ENCODE results near the gene SLC16A1. TPM values are rescaled to one million over a fixed set of nuclear protein-coding genes. Genes with fewer than 3 reads are reported as not detected.
"Not testable (repeated sequence)": the region's sequence is repeated elsewhere in the genome, so short reads cannot be mapped to it uniquely, and the experiment has no call there.

SLC16A1 gene
- total RNA-seq, 2 experiments from 2014 or later: 74.3 to 81.3 TPM

- H3K36me3 Mint-ChIP-seq (ENCODE audit: low read depth): peaks cover 11% of the 10 kb centered on the region
- no peak for DNase-seq
- no peaks in the 10 kb centered on the region for H3K4me1 Mint-ChIP-seq (ENCODE audit: low read depth)
- no peak for TF ChIP-seq CTCF (IDR thresholded peaks at IDR 0.05)
- no peak overlapping the region for H3K4me3 Mint-ChIP-seq
- no peak overlapping the region for H3K27ac Mint-ChIP-seq
- no peaks in the 10 kb centered on the region for H3K9me3 Mint-ChIP-seq
- no peaks in the 10 kb centered on the region for H3K27me3 Mint-ChIP-seq
- ChIA-PET POLR2A (interaction anchor here (0.6 kb wide), 1 partner anchor 308 kb away, joined by 3 read pairs; no protein-coding TSS in a partner anchor), CTCF (no interaction called here)
- no peak for ATAC-seq
- intact Hi-C loops (cut with micrococcal nuclease): no loop called here
These were observed 41.8 kb upstream of the SLC16A1 start for GRCh38 chr1:112997781-112998180.

GRCh38 chr1:112995890-112996289 is 39.9 kb upstream of the SLC16A1 start:
- intact Hi-C loops (cut with micrococcal nuclease): no loop called here
- H3K36me3 Mint-ChIP-seq (ENCODE audit: low read depth): peaks cover 11% of the 10 kb centered on the region
- DNase-seq: no peak
- TF ChIP-seq CTCF (IDR thresholded peaks at IDR 0.05): no peak
- H3K27me3 Mint-ChIP-seq: no peaks in the 10 kb centered on the region
- no peak overlapping the region for H3K27ac Mint-ChIP-seq
- no peak overlapping the region for H3K4me3 Mint-ChIP-seq
- ChIA-PET CTCF (no interaction called here), POLR2A (interaction anchor here (0.5 kb wide), 1 partner anchor 30 kb away, joined by 3 read pairs; no protein-coding TSS in a partner anchor)
- H3K4me1 Mint-ChIP-seq (ENCODE audit: low read depth): no peaks in the 10 kb centered on the region
- ATAC-seq: no peak
- H3K9me3 Mint-ChIP-seq: no peaks in the 10 kb centered on the region

GRCh38 chr1:112995021-112995420 is 39.0 kb upstream of the SLC16A1 start:
- CTCF ChIA-PET; H3K27me3 Mint-ChIP-seq; H3K36me3 Mint-ChIP-seq (ENCODE audit: low read depth); H3K4me3 Mint-ChIP-seq; POLR2A ChIA-PET; intact Hi-C loops (cut with micrococcal nuclease); ATAC-seq; DNase-seq; H3K9me3 Mint-ChIP-seq; H3K27ac Mint-ChIP-seq; H3K4me1 Mint-ChIP-seq (ENCODE audit: low read depth): not testable (repeated sequence)

- ATAC-seq: no peak
- H3K4me3 Mint-ChIP-seq: no peak overlapping the region
- intact Hi-C loops (cut with micrococcal nuclease): no loop called here
- H3K9me3 Mint-ChIP-seq: no peaks in the 10 kb centered on the region
- ChIA-PET CTCF (no interaction called here), POLR2A (no interaction called here)
- H3K36me3 Mint-ChIP-seq (ENCODE audit: low read depth): peaks cover 6% of the 10 kb centered on the region
- no peaks in the 10 kb centered on the region for H3K27me3 Mint-ChIP-seq
- no peaks in the 10 kb centered on the region for H3K4me1 Mint-ChIP-seq (ENCODE audit: low read depth)
- DNase-seq: no peak
- H3K27ac Mint-ChIP-seq: no peak overlapping the region
- no peak for TF ChIP-seq CTCF (IDR thresholded peaks at IDR 0.05)
These were observed 36.8 kb upstream of the SLC16A1 start for GRCh38 chr1:112992780-112993179.

- H3K4me1 Mint-ChIP-seq (ENCODE audit: low read depth): no peaks in the 10 kb centered on the region
- ATAC-seq (no peak), DNase-seq (no peak)
- H3K27me3 Mint-ChIP-seq: no peaks in the 10 kb centered on the region
- ChIA-PET CTCF (no interaction called here), POLR2A (no interaction called here)
- H3K36me3 Mint-ChIP-seq (ENCODE audit: low read depth): peaks cover 1% of the 10 kb centered on the region
- no peak overlapping the region for H3K27ac Mint-ChIP-seq
- intact Hi-C loops (cut with micrococcal nuclease): no loop called here
- H3K9me3 Mint-ChIP-seq: no peaks in the 10 kb centered on the region
- no peak for TF ChIP-seq CTCF (IDR thresholded peaks at IDR 0.05)
- H3K4me3 Mint-ChIP-seq: no peak overlapping the region
These were observed 35.6 kb upstream of the SLC16A1 start for GRCh38 chr1:112991402-112992120.

Data from activated CD8-positive, alpha-beta T cell treated with anti-CD3 and anti-CD28 coated beads for 36 hours (primary cell).